HFFc6 (cell line): ENCODE results near the gene FFAR2. TPM values are rescaled to one million over a fixed set of nuclear protein-coding genes. Genes with fewer than 3 reads are reported as not detected.
A peak's percentile ranks its signal among the peaks of the same experiment; 100 is the strongest.

Experiments
- DNase-seq: peaks from one replicate; pipeline ENCODE4 v3.0.0-alpha.2; 2018
- H3K27ac Mint-ChIP-seq: 2 replicates; pipeline ENCODE4 v1.8.0; 2020; ENCODE audit warnings: mild to moderate bottlenecking, mixed read lengths
- H3K27me3 Mint-ChIP-seq: 2 replicates; pipeline ENCODE4 v1.8.0; 2021; ENCODE audit warnings: mild to moderate bottlenecking, moderate library complexity, mixed read lengths; ENCODE audit not compliant: insufficient read depth
- H3K36me3 Mint-ChIP-seq: 2 replicates; pipeline ENCODE4 v1.8.0; 2021; ENCODE audit warnings: low read depth, mixed read lengths
- H3K4me1 Mint-ChIP-seq: 2 replicates; pipeline ENCODE4 v1.8.0; 2020; ENCODE audit warnings: low read depth, mixed read lengths
- H3K4me3 Mint-ChIP-seq: 2 replicates; pipeline ENCODE4 v1.8.0; 2020; ENCODE audit warnings: mild to moderate bottlenecking, moderate library complexity, mixed read lengths
- H3K9me3 Mint-ChIP-seq: 2 replicates; pipeline ENCODE4 v1.8.0; 2020; ENCODE audit warnings: mild to moderate bottlenecking, mixed read lengths
- CTCF ChIP-seq: fragments of 200-600 bp; sonication (generic); IDR thresholded peaks from 2 replicates; pipeline ENCODE4 v1.5.0; 2021; ENCODE audit warnings: antibody characterized with exemption, mild to moderate bottlenecking
- total RNA-seq, 6 experiments: library from RNA; stranded (reverse); fragmentation: NEBNext Ultra II Directional; extraction: Animal tissue kit (Norgen Biotek cat#: 25700); gene quantifications; 2 replicates in 1 of 6; 3 replicates in 5 of 6; pipeline ENCODE4 v1.2.3, GENCODE V29; 2021

Gene FFAR2
- total RNA-seq, 6 experiments from 2014 or later: not detected

GRCh38 chr19:35495107-35496064 is 47.3 kb downstream of the FFAR2 start:
- no peaks in the 10 kb centered on the region for H3K4me1 Mint-ChIP-seq
- H3K27me3 Mint-ChIP-seq: peaks cover 59% of the 10 kb centered on the region
- H3K9me3 Mint-ChIP-seq: no peaks in the 10 kb centered on the region
- H3K27ac Mint-ChIP-seq: no peak overlapping the region
- peak; percentile 94 for TF ChIP-seq CTCF
- H3K36me3 Mint-ChIP-seq: no peaks in the 10 kb centered on the region
- peak; percentile 46 for DNase-seq
- no peak overlapping the region for H3K4me3 Mint-ChIP-seq

GRCh38 chr19:35497406-35497805 is 49.3 kb downstream of the FFAR2 start:
- no peaks in the 10 kb centered on the region for H3K4me1 Mint-ChIP-seq

GRCh38 chr19:35498220-35498619 is 50.2 kb downstream of the FFAR2 start:
- Mint-ChIP-seq H3K36me3 (no peaks in the 10 kb centered on the region), H3K27me3 (peaks cover 52% of the 10 kb centered on the region), H3K9me3 (no peaks in the 10 kb centered on the region), H3K4me1 (no peaks in the 10 kb centered on the region), H3K27ac (no peak overlapping the region), H3K4me3 (no peak overlapping the region)
- DNase-seq: no peak
- no peak for TF ChIP-seq CTCF

More at GRCh38 chr19:35497406-35497805, 49.3 kb downstream of the FFAR2 start:
- TF ChIP-seq CTCF: no peak
- DNase-seq: no peak
- H3K9me3 Mint-ChIP-seq: no peaks in the 10 kb centered on the region
- H3K27me3 Mint-ChIP-seq: peaks cover 53% of the 10 kb centered on the region
- no peak overlapping the region for H3K27ac Mint-ChIP-seq
- H3K4me3 Mint-ChIP-seq: no peak overlapping the region
- no peaks in the 10 kb centered on the region for H3K36me3 Mint-ChIP-seq

GRCh38 chr19:35498984-35499527 is 51.0 kb downstream of the FFAR2 start:
- Mint-ChIP-seq H3K36me3 (no peaks in the 10 kb centered on the region), H3K4me3 (no peak overlapping the region), H3K27ac (no peak overlapping the region), H3K4me1 (no peaks in the 10 kb centered on the region), H3K27me3 (peaks cover 52% of the 10 kb centered on the region), H3K9me3 (no peaks in the 10 kb centered on the region)
- DNase-seq: no peak
- no peak for TF ChIP-seq CTCF

GRCh38 chr19:35500611-35501010 is 52.6 kb downstream of the FFAR2 start:
- Mint-ChIP-seq H3K4me3 (no peak overlapping the region), H3K27me3 (peaks cover 52% of the 10 kb centered on the region), H3K4me1 (no peaks in the 10 kb centered on the region), H3K27ac (no peak overlapping the region), H3K9me3 (no peaks in the 10 kb centered on the region), H3K36me3 (no peaks in the 10 kb centered on the region)
- no peak for TF ChIP-seq CTCF
- DNase-seq: no peak

Other genes starting within 250 kb of the FFAR2 start
- gene FAM187B, start 219.5 kb upstream of the FFAR2 start, total RNA-seq: not detected
- 1 to 10 TPM; 1.7 to 3.3 (median 2.3) TPM for gene LSR, start 199.3 kb upstream of the FFAR2 start, total RNA-seq
- gene USF2, start 179.3 kb upstream of the FFAR2 start, total RNA-seq: 10 to 100 TPM; 66.0 to 78.1 (median 71.4) TPM
- not detected for gene HAMP, start 165.7 kb upstream of the FFAR2 start, total RNA-seq
- not detected for gene MAG, start 156.1 kb upstream of the FFAR2 start, total RNA-seq
- under 1 TPM in 4 of 6 experiments, not detected in 2; 0.24 to 0.59 (median 0.57) TPM for gene CD22, start 119.1 kb upstream of the FFAR2 start, total RNA-seq
- gene FFAR1, start 100.4 kb upstream of the FFAR2 start, total RNA-seq: not detected
- not detected for gene FFAR3, start 89.8 kb upstream of the FFAR2 start, total RNA-seq
- gene GPR42, start 77.2 kb upstream of the FFAR2 start, total RNA-seq: not detected
- not detected for gene KRTDAP, start 42.2 kb downstream of the FFAR2 start, total RNA-seq
- gene DMKN, start 65.4 kb downstream of the FFAR2 start, total RNA-seq: under 1 TPM in 3 of 6 experiments, not detected in 3; 0.27 to 0.75 (median 0.73) TPM
- 1 to 10 TPM; 1.6 to 3.3 (median 2.0) TPM for gene SBSN, start 80.1 kb downstream of the FFAR2 start, total RNA-seq
- gene GAPDHS, start 85.2 kb downstream of the FFAR2 start, total RNA-seq: not detected
- 100 to 1,000 TPM; 104 to 130 (median 115) TPM for gene TMEM147, start 97.4 kb downstream of the FFAR2 start, total RNA-seq
- gene ATP4A, start 115.4 kb downstream of the FFAR2 start, total RNA-seq: not detected
- gene PMIS2, start 137.9 kb downstream of the FFAR2 start, total RNA-seq: not detected
- 10 to 100 TPM in 5 of 6 experiments, 1 to 10 TPM in 1; 6.6 to 13.9 (median 12.2) TPM for gene HAUS5, start 164.5 kb downstream of the FFAR2 start, total RNA-seq
- 100 to 1,000 TPM; 110 to 129 (median 120) TPM for gene RBM42, start 180.8 kb downstream of the FFAR2 start, total RNA-seq
- 1 to 10 TPM in 5 of 6 experiments, under 1 TPM in 1; 0.71 to 2.2 (median 1.4) TPM for gene ETV2, start 193.5 kb downstream of the FFAR2 start, total RNA-seq
- gene COX6B1, start 200.1 kb downstream of the FFAR2 start, total RNA-seq: 100 to 1,000 TPM; 375 to 463 (median 413) TPM
- under 1 TPM in 1 of 6 experiments, not detected in 5; 0.18 TPM for gene UPK1A, start 218.3 kb downstream of the FFAR2 start, total RNA-seq